Stomach (tissue), 4 donors: ENCODE results near the gene TGFB1I1.

Experiments used
- EP300 ChIP-seq: sonication (generic); formaldehyde crosslinking; IDR thresholded peaks from one replicate; pipeline ENCODE4 v1.6.1; 2017; ENCODE audit warnings: antibody characterized with exemption
- POLR2A ChIP-seq, 4 donors: fragments of 450-650 bp; IDR thresholded peaks; one replicate each; pipeline ENCODE4 v1.6.1; 2016; ENCODE audit warnings: antibody characterized with exemption in 4 of 4, control low read depth in 2 of 4, mild to moderate bottlenecking in 1 of 4, moderate library complexity in 1 of 4

DNA sequence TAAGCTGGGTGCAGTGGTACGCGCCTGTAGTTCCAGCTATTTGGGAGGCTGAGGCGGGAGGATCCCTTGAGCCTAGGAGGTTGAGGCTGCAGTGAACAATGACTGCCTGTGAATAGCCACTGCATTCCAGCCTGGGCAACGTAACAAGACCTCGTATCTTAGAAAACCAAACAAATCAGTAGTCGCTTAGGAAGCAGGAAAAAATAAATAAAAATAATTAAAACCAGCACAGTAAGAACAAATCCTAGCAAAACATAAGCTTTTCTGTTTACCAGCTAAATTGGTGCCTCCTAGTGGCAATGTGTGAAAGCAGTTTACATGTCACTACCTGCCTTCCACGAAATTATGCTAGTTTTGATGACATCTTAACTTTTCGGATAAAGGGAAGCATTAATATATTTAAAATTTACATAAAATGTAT, 11.4 kb upstream of the TGFB1I1 start:
- TF ChIP-seq EP300 (no peak), POLR2A (IDR thresholded peaks at IDR 0.05) (no peak)
